Placental pericyte (primary cell): ENCODE results near the gene RABGGTB. TPM values are rescaled to one million over a fixed set of nuclear protein-coding genes. Genes with fewer than 3 reads are reported as not detected.

Experiments
- small RNA-seq: library from RNA; depleted of rRNA; stranded (forward); fragments of <200 nt; gene quantifications from one replicate; pipeline ENCODE3, GENCODE V24; 2012; ENCODE audit warnings: low replicate concordance
- total RNA-seq: library from RNA; depleted of rRNA; stranded (reverse); fragments of >200 nt; gene quantifications from 2 replicates; pipeline ENCODE4 v1.2.3, GENCODE V29; 2012

The RABGGTB gene
- total RNA-seq, result 69.2 and 116 TPM in 2 replicates

DNA sequence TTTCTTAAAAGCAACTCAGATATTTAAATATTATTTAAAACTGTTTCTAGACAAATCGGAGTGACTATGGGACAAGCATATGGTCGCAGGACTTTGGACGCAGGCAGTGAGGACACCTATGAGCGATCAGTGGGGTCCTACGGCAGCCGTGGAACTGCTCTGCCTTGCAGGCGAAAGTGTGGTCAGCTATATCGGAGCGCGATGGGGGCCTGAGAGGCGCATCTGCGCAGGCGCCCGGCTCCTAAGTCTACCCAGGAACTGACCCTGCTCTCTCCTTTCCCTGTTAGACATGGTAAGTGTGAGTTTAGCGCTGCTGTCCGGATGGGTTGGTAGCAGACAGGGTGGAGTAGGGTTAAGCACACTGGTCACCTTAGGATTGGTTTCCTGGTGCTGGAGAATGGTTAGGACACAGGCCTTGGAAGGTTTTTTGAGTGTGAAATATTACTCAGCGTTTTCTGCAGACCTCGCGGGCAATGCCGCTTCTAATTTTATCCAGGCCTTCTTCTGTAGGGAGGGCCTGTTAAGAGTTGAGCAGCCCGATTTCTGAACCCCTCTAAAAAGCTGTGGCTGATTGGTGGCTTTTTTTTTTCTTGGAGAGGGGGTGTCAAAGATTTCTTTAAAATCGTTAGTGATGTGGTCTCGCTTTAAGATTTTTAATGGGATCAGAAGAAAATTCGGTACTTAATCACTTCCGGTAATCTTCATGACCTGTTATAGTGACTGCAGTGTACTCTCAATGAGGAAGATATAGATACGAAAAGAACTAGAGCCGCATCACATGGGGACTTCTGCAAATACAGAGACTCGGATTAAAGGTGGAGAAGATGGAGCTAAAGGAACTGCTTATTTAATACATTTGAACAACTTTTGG, at the start of gene RABGGTB:
Gene RABGGTB, plus strand, starts transcription at position 274 of the 871 bp plus-strand sequence. Its CDS starts 16 bp downstream, at position 290.

DNA sequence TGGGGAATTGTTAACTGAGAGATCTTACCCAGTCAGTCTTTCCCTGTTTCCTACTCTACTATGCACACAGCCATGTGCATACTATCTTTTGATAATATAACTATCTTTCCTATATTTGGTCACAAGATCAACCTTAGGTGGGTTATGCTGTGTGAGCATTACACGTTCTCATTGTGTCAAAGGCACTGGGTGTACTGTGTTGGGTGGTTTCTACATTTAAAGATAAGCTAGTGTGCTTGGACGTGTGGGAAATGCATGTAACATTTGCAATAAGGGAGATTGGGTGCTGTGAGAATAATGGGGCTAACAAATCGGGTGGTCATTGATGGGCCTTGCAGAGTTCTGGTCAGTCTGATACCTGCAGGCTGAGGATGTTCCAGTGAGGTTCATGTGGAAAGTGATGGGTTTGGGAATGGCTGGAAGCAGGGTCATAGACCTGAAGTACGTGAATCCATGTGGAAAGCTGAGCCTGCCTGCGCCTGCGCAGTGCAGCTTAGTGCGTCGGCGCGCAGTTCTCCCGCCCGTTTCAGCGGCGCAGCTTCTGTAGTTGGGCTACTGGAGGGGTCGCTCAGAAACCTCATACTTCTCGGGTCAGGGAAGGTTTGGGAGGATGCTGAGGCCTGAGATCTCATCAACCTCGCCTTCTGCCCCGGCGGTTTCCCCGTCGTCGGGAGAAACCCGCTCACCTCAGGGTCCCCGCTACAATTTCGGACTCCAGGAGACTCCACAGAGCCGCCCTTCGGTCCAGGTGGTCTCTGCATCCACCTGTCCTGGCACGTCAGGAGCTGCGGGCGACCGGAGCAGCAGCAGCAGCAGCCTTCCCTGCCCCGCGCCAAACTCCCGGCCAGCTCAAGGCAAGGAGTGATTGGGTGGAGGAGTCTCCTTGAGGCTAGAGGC, 10.6 kb downstream of the RABGGTB start, which contains the start of gene MSH4:
Gene MSH4, plus strand, starts transcription at position 507 of the 897 bp plus-strand sequence. Its CDS starts 104 bp downstream, at position 611.

Small RNA genes within 50 kb of the gene (small RNA-seq; reads per million reads assigned to genes)
- gene SNORD45A (not detected), gene SNORD45B (not detected), gene SNORD45C (not detected)

Other genes starting within 250 kb of the RABGGTB start
- gene SLC44A5, start 175.1 kb upstream of the RABGGTB start, total RNA-seq, result under 0.01 TPM in 2 replicates
- 29.3 and 30.5 TPM in 2 replicates for gene ACADM, start 61.5 kb upstream of the RABGGTB start, total RNA-seq
- under 0.01 TPM in 1 of 2 replicates, not detected in the other for gene MSH4, start 10.6 kb downstream of the RABGGTB start, total RNA-seq
- not detected in 2 replicates for gene ASB17, start 146.1 kb downstream of the RABGGTB start, total RNA-seq